Head of caudate nucleus (tissue), 42 donors: ENCODE data around the gene E2F4.

Source experiments
- DNase-seq, 42 donors: peaks; one replicate each; pipeline versions ENCODE4 v3.0.0 to v3.0.0-alpha.2; 2020 to 2021; ENCODE audit warnings: mixed read lengths in 7 of 42
- intact Hi-C: fragments of 100-400 bp; cut with DNase I; formaldehyde crosslinking; loops from one replicate; pipeline ENCODE4 v1.15.0; 2022

Gene E2F4

DNA sequence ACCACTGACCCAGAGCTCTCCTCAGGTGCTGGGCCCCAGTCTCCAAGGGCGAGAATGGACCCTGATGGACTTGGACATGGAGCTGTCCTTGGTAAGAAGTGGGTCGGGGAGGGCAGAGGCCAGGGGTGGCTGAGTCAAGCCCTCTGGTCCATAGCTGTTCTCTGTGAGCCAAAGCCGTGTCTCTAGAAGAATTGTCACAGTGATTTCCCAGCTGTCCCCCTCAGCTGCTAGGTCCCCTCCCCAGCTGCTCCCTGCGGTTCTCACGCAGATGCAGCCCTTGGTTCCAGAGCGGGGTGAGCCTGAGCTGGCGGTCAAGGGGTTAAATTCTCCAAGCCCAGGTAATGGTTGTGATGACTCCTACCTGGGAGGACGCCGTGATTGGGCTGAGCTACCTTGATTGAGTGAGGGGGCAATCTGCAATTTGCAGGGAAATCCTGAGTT, 22.9 kb upstream of the E2F4 start:
- no peak for DNase-seq

DNA sequence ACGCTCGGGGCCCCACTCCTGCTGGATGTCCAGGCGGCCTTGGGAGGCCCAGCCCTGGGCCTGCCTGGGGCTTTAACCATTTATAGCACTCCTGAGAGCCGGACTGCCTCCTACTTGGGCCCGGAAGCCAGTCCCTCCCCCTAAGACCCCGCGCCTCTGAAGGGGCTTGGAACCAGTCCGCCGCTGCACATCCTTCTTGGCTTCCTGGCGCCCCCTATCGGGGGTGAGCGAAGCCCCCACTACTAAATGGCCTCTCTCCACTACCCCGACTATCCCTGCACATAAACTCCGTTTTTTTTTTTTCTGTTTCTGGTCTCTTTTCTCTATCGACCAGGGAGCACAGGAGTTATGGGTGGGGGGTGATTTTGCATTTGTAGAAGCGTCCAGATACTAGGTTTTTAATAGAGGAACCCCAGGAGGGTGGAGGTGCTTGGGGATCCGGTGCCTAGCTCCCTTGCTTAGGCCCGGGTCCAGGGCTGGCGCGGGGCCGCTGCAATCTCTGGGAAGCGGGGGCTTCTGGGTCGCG, 22.2 kb upstream of the E2F4 start:
- DNase-seq = peak in 17 of 42 donors; percentile 40 to 80 (median 61)
- intact Hi-C loops = no loop called here

More for the DNA sequence above, 22.9 kb upstream of the E2F4 start:
- intact Hi-C loops = no loop called here

DNA sequence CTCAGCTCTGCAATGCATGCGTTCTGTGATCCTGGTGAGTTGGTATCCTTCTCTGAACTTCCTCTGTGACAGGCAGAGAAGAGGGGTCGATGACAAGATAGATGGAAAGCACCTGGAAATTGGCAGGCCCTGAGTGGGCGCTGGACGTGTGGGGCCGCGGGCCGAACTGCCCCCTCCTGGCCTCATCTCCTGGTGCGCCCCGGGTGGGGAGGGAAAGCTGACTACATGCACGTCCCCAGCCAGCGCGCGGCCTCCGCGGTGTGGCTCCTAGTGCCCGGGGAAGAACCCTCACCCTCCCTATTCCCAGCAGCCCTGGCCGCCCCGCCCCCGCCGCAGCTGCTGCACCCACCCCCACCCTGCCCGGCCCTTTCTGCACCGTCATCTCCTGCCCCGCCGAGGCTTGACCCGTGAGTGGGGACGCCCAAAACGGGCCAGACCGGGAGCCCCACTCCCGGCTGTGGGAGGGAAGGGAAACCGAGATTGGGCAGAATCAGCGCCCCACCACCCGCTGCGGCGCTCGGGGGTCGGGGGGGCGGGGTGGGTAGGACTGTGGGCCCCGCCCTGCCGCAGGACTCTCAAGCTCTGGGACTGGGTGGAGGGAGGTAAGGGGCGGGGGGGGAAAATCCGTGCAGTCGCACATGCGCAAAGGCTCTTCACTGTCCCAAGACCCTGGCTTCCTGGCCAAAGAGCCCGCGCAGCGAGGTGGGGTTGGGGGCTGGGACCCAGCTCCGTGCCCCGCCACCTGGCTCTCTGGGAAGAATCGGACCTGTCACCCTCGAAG, 21.6 kb upstream of the E2F4 start, which contains the start of gene NOL3:
NOL3 (plus strand) TSS at position 371 of the 781 bp plus-strand sequence.
- intact Hi-C loops = no loop called here
- peak; percentile 38 to 89 (median 75) for DNase-seq

DNA sequence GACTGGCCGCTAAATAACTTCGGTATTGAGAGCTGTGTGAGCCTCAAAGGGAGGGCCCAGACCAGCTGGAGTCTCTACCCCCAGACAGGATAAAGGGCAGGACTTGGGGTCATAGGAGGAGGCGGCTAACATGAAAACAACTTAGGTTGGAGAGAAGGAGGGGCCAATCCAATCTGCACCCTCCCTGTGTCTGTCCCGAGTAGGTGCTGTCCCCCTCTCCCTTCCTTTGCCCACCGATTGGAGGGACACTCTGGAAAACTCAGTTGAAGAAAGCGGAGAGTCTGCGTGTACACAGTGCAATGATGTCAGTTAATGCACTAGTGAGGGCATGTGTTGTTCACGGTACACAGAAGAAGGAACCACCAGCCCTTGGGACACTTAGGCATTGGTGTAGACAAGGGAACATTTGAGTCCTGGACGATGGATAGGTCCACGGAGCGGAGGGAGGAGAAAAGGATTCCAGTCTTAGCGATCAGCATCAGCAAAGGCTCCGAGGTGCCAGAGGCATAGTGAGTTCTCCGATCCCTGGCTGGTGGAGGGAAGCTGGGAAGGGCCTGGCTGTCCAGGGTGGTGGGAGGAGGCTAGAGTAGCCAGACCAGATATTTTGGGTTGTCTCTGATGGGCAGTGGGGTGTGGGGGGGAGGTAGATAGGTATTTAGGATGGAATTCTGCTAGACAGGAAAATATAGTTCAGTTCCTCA, 20.9 kb upstream of the E2F4 start:
- DNase-seq = no peak

DNA sequence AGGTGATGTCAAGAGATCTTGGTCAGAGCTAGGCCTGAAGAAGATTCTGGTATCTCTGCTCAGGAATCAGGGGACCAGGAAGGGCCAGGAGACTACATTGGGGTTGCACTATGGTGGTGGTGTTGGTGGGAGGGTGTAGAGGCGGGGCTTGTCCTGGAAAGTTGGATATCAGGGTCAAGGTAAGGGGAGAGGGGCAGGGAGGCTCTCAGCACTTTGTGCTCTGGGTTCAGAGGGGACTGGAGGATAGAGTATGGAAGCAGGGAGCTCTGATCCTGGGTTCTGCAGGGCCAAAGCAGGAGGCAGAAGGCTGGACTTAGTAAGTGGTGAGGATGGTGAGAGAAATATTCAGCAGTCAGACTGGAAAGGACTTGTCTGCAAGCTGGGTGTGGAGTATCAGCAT, 18.6 kb upstream of the E2F4 start:
- intact Hi-C loops = no loop called here
- no peak for DNase-seq

More for the DNA sequence above, 20.9 kb upstream of the E2F4 start:
- intact Hi-C loops = no loop called here

DNA sequence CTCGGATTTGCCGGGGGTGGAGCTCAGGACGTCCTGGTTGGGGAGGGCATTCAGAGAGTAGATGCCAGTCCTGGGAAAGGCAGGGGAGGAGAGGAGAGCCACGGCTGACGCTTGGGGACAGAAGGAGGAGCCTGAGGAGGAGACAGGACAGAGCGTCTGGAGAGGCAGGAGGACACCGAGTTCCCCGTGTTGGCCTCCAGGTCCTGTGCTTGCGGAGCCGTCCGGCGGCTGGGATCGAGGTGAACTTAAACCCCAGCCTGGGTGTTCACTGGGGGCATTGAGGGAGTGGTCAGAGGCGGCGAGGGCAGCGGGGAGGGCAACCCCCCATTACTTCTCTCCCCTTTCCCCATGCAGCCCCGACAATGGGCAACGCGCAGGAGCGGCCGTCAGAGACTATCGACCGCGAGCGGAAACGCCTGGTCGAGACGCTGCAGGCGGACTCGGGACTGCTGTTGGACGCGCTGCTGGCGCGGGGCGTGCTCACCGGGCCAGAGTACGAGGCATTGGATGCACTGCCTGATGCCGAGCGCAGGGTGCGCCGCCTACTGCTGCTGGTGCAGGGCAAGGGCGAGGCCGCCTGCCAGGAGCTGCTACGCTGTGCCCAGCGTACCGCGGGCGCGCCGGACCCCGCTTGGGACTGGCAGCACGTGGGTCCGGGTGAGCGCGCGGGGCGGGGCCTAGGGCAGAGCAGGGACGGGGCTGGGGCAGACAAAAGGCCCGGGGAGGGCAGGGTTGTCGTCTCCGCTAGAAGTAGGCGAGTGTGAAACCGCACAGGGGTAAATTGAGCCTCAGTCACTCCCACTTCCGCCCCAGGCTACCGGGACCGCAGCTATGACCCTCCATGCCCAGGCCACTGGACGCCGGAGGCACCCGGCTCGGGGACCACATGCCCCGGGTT, 17.9 kb upstream of the E2F4 start:
- intact Hi-C loops = no loop called here
- peak; percentile 61 to 93 (median 85) for DNase-seq

DNA sequence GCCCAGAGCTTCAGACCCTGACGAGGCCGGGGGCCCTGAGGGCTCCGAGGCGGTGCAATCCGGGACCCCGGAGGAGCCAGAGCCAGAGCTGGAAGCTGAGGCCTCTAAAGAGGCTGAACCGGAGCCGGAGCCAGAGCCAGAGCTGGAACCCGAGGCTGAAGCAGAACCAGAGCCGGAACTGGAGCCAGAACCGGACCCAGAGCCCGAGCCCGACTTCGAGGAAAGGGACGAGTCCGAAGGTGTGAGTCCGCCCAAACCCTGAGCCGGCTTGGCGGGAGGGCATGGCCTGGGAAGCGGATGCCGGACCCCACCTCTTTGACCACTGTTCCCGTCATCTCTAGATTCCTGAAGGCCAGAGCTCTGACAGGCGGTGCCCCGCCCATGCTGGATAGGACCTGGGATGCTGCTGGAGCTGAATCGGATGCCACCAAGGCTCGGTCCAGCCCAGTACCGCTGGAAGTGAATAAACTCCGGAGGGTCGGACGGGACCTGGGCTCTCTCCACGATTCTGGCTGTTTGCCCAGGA, 17.2 kb upstream of the E2F4 start:
- intact Hi-C loops = no loop called here
- DNase-seq = no peak

DNA sequence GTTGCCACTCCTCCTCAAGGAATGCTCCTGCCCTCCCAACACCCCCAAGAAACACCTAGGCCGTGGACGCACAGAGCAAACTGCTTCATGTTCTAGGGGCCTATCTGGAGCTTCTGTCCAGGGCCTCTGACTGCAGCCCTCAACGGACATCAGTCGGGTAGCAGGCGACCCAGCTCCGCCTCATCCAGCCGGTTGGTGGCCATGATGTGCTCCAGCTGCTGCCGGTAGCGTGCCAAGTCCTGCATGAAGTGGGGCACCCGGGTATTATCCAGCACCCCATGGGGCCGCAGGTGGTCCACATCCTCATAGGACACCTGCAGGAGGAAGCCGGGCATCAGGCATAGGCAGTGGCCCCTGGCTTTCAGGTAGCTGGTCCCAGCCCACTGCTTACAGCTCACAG, 15.3 kb upstream of the E2F4 start:
- DNase-seq = no peak
- intact Hi-C loops = no loop called here

DNA sequence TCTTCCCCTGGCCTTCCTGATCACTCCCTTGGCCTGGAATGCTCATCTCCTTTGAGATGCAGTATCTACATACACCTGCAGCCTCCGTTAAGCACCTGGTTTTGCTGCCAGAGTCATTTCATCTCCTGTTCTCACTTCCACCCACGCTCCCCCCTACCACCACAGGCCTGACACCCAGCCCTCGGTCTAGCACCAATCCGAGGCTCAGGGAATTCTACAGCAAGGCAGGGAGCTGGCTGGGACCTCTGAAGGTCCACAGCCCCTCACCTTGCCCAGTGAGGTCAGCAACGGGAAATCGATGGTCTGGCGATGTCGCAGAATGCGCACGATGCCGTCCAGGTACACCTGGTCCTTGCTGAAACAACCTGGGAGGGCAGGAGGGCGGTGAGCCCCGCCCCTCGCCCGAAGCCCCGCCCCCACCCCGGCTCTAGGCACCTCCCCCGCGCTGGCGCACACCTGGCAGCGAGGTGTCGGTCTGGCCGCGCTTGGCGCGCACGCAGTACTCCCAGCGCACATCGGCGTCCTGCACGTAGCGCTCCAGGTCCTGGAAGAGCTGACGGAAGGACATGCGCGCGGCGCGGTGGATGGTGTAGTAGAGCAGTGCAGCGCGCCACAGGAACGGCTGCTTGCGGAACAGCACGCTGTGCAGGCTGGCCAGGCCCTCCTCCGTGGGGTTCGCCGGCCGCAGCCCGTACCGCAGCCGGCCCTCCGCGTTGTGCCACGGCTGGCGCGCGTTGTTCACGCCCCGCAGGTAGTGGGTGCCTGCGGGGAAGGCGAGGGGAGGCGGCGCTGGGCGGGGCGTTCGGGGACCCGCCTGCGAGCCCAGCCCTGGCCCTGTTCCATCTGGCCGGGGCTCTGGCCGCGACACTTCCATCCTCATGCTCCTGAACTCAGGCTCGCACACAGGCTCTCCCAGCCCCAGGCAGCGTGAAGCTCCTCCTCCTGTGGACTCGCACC, 13.9 kb upstream of the E2F4 start:
- intact Hi-C loops = no loop called here
- DNase-seq = peak in 39 of 42 donors; percentile 44 to 89 (median 73)

DNA sequence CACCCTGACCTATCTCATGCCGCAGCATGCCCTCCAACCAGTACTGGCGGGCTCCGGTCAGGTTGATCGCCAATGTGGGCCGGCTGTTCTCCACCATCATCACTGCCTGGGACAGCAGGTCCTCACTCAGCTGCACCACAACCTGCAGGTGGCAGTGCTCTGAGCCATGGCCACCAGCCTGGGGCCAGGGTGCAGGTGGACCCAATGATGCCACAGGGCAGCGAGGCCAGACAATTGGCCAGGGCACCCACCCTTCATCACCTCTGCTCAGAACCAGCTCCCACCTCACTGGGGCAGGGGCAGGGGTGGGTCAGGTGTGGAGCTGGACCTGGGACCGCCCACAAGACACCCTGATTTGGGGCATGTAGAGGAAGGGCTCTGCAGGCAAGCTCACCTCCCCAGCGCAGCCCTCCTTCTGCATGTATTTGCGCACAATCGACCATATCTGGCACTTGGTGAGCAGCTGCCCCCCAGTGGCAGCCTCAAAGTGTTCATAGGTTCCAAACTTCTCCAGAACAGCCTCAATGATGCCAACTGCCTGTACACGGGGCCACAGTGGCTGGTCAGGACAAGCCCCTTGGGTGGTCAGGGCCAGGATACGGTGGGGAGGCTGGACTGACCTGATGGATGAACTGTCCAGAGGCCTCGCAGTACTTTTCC, 12.4 kb upstream of the E2F4 start:
- intact Hi-C loops = no loop called here

DNA sequence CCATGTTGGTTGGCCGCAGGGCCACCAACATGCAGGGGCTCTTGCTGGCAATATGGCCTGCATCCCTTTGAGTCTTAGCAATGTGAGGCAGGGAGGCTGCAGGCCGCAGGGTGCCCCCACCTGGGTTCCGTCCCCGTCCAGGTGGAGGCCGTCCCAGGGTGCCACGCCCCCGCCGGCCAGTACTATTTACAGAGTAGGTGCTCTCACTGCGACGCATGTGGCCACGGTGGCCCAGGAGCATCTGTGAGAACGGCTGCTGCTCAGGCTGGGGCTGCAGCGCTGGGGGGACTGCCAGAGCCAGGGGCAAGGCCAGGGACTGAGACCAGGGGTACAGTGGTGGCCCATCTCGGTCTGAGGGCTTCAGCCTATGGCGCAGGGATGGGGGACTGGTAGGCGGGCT, 11.8 kb upstream of the E2F4 start:
- intact Hi-C loops = no loop called here
- DNase-seq = no peak

More for the DNA sequence above, 12.4 kb upstream of the E2F4 start:
- no peak for DNase-seq

DNA sequence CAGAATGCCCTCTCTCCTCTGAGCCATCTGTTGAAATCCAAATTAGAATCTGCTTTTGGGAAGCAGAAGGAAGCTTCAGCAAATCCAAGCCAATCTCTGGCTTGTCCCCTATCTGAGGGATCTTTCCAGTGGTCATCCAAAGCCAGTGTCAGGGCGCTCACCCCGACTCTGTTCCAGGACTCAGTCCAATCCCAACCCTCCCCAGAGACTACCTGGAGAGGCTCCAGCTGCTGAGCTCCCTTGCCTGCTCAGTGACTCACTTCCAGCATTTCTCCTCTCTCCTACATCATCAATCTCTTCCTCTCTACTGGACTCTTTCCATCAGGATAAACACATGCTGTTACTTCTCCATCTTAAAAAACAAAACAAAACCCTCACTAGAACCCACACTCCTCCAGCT, 10.6 kb upstream of the E2F4 start:
- no peak for DNase-seq
- intact Hi-C loops = no loop called here

DNA sequence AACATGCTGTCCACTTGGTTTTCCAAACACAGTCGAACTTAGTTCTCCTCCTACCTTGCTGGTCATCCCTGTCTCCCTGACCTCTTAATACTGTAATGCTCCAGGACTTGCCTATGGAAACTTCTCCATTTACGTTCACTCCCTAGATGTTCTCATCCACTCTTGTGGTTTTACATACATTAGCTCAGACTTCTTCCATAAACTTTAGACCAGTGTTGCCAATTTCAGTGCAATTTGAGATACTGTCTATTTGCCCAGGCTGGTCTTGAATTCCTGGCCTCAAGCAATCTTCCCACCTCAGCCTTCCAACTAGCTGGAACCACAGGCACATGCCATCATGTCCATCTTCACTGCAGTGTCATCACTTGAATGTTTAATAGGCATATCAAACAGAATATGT, 9.7 kb upstream of the E2F4 start:
- intact Hi-C loops = no loop called here
- no peak for DNase-seq

DNA sequence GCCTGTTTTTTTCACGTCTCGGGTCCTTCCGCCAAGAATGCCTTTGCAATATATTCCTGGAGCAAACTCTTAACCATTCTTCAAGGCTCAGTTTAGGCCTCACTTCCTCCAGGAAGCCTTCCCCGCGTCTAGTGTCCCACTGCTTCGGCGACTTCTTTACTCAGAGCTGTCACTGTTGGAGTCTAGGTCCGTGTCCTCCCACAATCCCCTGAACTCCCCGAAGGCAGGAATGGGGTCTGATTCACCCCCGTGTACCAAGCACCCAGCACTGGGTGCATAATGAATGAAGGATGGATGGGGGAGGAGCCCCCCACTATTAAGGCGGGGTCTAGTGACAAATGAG, 8.7 kb upstream of the E2F4 start:
- intact Hi-C loops = no loop called here

DNA sequence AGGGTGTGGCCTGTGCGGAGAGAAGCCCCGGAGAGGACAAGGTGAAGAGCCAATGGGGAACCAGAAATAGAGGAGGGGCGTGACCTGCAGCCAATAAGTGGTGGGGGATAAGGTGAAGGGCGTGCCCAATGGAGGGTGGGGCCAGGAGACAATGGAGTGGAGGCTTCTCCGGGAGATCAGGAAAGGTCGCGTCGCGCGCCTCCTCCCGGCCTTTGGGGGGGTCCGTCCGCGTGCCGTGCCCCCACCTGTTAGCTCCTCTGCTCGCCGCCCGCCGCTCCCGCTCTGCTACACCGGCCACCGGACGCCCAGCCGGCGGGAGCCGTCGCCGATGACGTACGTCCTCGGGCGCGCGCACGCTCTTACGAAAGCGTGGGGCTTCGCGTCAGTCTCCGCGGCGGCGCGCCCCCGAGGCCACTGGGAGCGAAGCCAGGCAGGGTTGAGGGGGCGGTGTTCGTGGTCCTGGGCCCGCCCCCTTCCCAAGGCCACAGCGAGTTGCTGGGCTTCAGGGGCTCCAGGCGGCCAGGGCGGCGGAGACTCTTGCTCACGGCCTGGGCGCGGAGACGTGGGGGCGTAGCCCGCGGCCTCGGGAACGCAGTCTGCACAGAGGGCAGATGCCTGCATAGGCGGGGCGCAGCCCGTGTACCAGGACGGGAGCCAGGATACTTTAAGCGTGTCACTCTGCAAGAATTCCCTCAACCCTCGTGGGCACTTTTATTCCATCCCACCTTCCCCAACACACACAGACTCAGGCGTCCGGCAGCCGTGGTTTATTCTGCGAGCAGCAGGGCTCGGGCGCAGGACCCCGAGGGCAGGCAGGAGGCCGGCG, 8.1 kb upstream of the E2F4 start, which contains the start of gene MATCAP1:
MATCAP1 (minus strand) TSS at position 337 of the 826 bp plus-strand sequence. CDS start 3,353 bp downstream, outside the sequence.
- intact Hi-C loops = no loop called here
- peak; percentile 88 to 98 (median 95) for DNase-seq

More for the DNA sequence above, 8.7 kb upstream of the E2F4 start:
- no peak for DNase-seq

DNA sequence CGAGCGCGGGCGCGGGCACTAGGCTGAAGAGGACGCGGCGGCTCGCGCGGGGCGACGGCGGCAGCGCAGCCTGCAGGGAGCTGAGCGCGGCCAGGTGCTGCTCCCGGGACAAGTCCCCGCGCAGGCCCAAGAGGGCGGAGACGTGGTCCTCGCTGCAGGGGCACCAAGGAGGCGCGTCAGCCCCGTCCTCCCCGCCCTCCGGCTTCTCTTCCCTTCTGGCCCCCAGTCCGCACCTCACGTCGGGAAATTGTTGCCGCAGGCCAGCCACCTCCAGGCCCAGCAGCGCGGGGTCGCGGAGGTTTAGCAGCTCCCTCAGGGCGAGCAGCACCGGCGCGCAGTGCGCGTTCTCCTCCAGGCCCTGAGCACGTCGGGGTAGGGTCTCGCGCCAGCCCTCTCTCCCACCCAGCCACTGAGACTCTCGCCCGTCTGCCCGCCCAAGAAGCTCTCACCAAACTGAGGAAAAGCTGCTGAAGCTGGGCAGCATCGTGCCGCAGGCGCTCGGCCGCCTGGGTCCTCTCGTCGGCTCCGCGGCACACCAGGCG, 7.4 kb upstream of the E2F4 start:
- intact Hi-C loops = no loop called here
- DNase-seq = peak in 4 of 42 donors; percentile 28 to 61 (median 42)
